HG03039 (cell line): Measurements from ENCODE around the gene N4BP2L2.

Source experiments
- ATAC-seq: cut with Tn5 transposase; IDR thresholded peaks from one replicate; pipeline ENCODE4 v1.9.1; 2021; ENCODE audit warnings: mild to moderate bottlenecking, moderate library complexity; ENCODE audit not compliant: unreplicated experiment

N4BP2L2 gene

DNA sequence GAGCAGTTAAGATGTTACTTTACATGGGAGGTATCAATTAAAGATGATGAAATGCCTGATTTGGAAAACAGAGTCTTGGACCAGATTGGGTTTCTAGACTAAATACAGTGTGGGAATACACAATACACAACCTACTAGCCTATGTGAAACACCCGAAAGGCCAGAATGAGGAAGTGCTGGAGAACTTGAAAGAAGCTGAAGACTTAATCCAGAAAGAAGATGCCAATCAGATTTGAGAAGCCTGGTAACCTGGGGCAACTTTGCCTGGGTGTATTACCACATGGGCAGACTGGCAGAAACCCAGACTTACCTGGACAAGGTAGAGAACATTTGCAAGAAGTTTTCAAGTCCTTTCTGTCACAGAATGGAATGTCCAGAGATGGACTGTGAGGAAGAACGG, 153.9 kb downstream of the N4BP2L2 start:
- no peak for ATAC-seq

DNA sequence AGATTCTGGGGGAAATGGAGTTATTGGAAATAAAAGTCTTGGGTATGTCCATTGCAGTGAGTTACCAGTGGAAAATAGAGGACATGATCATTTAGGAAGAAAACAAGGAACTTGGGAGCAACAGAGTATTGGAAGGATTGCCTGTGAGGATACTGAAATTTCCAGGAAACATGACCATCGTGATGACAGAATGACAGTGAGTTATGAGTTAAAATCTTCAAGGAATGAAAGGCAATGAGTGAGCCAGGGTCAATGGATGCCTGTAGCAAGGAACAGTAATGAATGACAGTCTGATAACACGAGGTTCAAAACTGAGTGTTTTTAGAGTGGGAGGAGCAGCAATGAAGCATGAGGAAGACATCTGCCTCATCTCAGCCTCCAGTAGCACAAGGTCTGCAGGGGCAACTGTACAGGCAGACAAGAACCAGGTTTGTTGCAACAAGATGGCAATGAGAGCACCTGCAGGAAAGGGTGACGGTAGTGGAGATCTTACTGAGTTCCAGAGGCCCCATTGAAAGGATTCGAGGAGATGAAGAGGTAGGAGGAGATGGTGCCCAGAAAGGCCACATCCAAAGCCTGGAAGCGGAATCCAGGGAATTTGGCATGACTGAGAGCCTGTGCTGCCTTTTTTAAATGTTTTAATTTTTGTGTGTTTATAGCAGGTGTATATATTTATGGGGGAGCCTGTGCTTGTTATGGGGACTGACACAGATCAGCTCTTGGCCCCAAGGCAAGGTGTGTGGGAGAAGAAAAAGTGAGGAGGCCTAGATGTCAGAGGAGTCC, 154.6 kb downstream of the N4BP2L2 start:
- ATAC-seq, result no peak
